ENCODE results near the gene C6orf136.

GRCh38 chr6:30682143-30683117, 35.5 kb downstream of the C6orf136 start:
- TF ChIP-seq POLR2A (IDR thresholded peaks at IDR 0.05): peak in 1 of 2 donors; percentile 3
- TF ChIP-seq CTCF (IDR thresholded peaks at IDR 0.05): no peak
- peak; percentile 22 to 77 for TF ChIP-seq POLR2AphosphoS5 (IDR thresholded peaks at IDR 0.05; ENCODE audit: insufficient read depth in 1 of 2, low read depth in 1 of 2)

All from vagina (tissue), 2 donors.